ENCODE results near the gene LPIN3. TPM values are rescaled to one million over a fixed set of nuclear protein-coding genes. Genes with fewer than 3 reads are reported as not detected.

Gene LPIN3
- total RNA-seq (2021; fragmentation: NEBNext Ultra II Directional; extraction: Animal tissue kit (Norgen Biotek cat#: 25700)): 10 to 100 TPM; 11.9 to 14.2 (median 13.2) TPM
- long read RNA-seq, partial matches to known transcripts: 1 of 18 reads
- long read RNA-seq, other reads (novel, unspliced or antisense): 17 of 18 reads

DNA sequence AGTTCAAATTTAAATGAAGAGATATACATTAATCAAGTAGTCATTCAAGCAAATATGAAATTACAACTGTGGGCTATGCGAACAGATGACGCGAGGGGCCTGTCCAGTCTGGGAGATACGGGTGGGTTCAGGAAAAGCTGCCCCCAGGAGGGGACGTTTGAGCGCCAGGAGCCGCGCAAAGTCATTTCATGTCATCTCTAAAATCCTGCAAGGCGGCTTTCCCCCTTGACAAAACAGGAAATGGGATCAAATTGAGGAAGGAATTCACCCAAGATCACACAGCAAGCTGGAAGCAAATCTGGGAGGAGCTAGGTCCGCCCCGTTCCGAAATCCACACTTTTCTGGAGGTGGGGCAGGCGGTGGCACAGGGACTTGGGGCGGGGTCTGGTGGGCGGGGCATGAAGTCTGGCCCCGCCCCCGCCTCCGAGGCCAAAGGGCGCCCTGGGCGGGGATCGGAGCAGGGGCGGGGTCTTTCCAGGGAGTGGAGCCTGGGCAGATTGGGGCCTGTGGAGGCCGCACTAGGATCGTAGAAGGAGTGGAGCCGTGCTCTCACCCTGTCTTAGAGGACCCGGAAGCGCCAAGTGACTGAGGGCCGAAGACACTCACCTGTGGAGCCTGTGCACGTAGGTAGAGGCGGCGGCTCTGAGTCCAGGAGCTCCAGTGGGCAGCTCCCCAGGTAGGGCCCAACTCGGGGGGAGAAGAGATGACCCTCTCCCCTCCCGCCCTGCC lies at the start of gene LPIN3:
LPIN3 (plus strand) TSS at position 495 of the 729 bp plus-strand sequence. CDS start 4,983 bp downstream, outside the sequence.
- Mint-ChIP-seq H3K4me1 (ENCODE audit: low read depth) (peaks cover 29% of the 10 kb centered on the region), H3K9me3 (no peaks in the 10 kb centered on the region), H3K27ac (peak within 1 kb of the TSS; percentile 78), H3K4me3 (peak within 1 kb of the TSS; percentile 87), H3K36me3 (ENCODE audit: low read depth) (no peaks in the 10 kb centered on the region), H3K27me3 (ENCODE audit: insufficient read depth) (no peaks in the 10 kb centered on the region)
- peak; percentile 84 for DNase-seq
- TF ChIP-seq, protein P1, sequence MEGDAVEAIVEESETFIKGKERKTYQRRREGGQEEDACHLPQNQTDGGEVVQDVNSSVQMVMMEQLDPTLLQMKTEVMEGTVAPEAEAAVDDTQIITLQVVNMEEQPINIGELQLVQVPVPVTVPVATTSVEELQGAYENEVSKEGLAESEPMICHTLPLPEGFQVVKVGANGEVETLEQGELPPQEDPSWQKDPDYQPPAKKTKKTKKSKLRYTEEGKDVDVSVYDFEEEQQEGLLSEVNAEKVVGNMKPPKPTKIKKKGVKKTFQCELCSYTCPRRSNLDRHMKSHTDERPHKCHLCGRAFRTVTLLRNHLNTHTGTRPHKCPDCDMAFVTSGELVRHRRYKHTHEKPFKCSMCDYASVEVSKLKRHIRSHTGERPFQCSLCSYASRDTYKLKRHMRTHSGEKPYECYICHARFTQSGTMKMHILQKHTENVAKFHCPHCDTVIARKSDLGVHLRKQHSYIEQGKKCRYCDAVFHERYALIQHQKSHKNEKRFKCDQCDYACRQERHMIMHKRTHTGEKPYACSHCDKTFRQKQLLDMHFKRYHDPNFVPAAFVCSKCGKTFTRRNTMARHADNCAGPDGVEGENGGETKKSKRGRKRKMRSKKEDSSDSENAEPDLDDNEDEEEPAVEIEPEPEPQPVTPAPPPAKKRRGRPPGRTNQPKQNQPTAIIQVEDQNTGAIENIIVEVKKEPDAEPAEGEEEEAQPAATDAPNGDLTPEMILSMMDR (IDR thresholded peaks at IDR 0.05): peak; percentile 22

DNA sequence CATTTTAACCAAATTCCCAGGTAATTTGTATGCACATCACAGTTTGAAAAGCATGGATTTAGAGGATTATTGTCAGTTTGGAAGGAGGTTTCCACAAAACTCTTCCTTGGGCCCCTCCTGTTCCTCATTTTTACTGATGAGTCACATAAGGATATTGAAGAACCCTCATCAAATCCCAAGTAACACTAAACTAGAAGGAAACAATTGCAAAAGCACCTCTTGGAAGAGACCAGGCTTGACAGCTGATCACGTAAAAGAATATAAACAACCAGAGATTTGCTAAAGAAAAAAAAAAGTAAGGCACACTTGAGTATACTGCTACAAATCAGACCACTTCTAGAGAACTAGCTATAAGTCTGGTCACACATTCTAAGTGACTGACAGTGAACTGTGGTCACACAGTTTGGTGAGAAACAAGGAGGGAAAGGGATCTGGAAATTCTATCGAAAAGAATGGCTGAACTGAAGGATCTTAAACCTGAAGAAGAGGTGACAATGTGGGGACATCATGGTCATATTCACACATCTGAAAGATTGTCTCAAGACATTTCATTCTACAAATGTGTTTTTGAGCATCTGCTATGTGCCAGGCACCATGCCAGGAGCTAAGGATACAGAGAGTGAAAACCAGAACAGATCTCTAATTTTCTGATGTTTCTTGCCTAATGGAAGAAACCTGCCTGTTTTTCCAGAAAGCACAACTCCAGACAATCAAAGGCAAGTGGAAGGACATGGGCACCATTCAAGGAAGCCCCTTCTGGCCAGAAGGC lies 47.2 kb upstream of the LPIN3 start:
- no peaks in the 10 kb centered on the region for H3K9me3 Mint-ChIP-seq

DNA sequence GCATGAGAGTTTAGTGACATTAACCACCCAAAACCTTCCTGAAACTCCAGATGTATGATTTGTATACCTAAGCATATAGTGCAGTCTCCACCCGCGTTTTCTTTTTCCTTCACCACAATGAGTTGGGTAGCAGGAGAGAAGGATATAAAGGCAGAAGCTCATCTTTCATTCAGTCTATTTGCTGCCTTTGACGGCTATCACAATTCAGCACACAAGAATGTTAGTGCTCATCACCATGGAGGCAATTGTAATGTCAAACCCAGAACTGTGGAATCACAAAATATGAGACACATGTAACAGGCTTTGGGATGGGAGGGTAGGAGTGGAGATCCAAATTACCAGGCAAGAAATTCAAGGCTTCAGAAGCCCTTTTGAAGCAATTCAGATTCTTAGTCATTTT lies 40.7 kb upstream of the LPIN3 start:
- Mint-ChIP-seq H3K36me3 (ENCODE audit: low read depth) (no peaks in the 10 kb centered on the region; the same call in 1 of the 2 replicates), H3K4me3 (no peak overlapping the region), H3K9me3 (no peaks in the 10 kb centered on the region), H3K27ac (peak overlapping the region; percentile 36), H3K4me1 (ENCODE audit: low read depth) (peaks cover 28% of the 10 kb centered on the region; the same call in 1 of the 2 replicates), H3K27me3 (ENCODE audit: insufficient read depth) (no peaks in the 10 kb centered on the region)
- TF ChIP-seq, protein P1 (IDR thresholded peaks at IDR 0.05): no peak
- peak; percentile 27 for DNase-seq

More for the DNA sequence above, 47.2 kb upstream of the LPIN3 start:
- Mint-ChIP-seq H3K4me3 (peak overlapping the region; percentile 34), H3K4me1 (ENCODE audit: low read depth) (peaks cover 71% of the 10 kb centered on the region), H3K36me3 (ENCODE audit: low read depth) (no peaks in the 10 kb centered on the region; the same call in 1 of the 2 replicates), H3K27me3 (ENCODE audit: insufficient read depth) (no peaks in the 10 kb centered on the region), H3K27ac (peak overlapping the region; percentile 66)
- DNase-seq: no peak
- TF ChIP-seq, protein P1 (IDR thresholded peaks at IDR 0.05): no peak

DNA sequence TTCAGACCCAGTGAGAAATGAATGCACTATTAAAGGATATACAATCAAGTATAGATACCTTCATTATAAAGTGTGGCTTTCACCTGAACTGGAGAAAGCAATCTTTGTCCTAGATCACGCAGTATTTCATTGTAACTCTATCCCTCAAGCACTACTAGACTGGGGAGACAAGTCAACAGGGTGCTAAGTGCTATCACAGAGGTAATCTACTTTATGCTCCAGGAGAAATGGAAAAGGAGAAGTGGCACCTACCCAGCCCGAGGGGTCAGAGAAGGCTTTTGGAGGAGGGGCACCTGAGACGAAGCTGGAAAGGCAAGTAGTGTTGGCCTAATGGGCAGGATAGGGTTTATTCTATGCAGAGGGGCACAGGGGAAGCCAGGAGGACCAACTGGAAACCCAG lies 40.2 kb upstream of the LPIN3 start:
- no peak for DNase-seq
- H3K9me3 Mint-ChIP-seq: no peaks in the 10 kb centered on the region
- H3K27me3 Mint-ChIP-seq (ENCODE audit: insufficient read depth): no peaks in the 10 kb centered on the region
- H3K36me3 Mint-ChIP-seq (ENCODE audit: low read depth): no peaks in the 10 kb centered on the region; the same call in 1 of the 2 replicates
- no peak overlapping the region for H3K4me3 Mint-ChIP-seq
- H3K4me1 Mint-ChIP-seq (ENCODE audit: low read depth): peaks cover 28% of the 10 kb centered on the region; the same call in 1 of the 2 replicates
- TF ChIP-seq, protein P1 (IDR thresholded peaks at IDR 0.05): no peak
- H3K27ac Mint-ChIP-seq: peak overlapping the region; percentile 36; the same call in 1 of the 2 replicates

DNA sequence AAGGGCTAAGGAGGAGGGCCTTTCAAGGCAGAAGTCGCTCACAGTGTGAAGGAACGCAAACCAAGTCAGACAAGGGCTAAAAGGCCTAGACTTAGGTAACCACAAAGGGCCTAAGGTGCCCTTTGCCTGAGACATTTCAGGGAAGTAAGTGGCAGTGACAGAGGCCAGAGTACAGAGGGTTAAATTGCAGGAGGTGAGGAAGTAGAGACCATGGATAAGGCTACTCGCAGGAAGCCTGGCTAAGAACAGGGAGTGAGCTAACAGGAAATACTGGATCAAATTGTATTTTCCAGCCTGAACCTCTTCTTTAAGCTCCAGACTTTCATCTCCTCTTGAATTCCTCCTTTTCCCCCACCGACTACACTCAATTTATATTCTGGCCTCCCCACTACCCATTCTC lies 39.7 kb upstream of the LPIN3 start:
- TF ChIP-seq, protein P1 (IDR thresholded peaks at IDR 0.05): no peak
- Mint-ChIP-seq H3K4me1 (ENCODE audit: low read depth) (peaks cover 26% of the 10 kb centered on the region; the same call in 1 of the 2 replicates), H3K27me3 (ENCODE audit: insufficient read depth) (no peaks in the 10 kb centered on the region), H3K36me3 (ENCODE audit: low read depth) (no peaks in the 10 kb centered on the region; the same call in 1 of the 2 replicates), H3K27ac (no peak overlapping the region; the same call in 1 of the 2 replicates), H3K9me3 (no peaks in the 10 kb centered on the region), H3K4me3 (no peak overlapping the region)
- DNase-seq: no peak

All from HFFc6 (cell line).